GM21619 (cell line): ENCODE data around the gene GLP1R.

Experiments used
- ATAC-seq: cut with Tn5 transposase; IDR thresholded peaks from one replicate; pipeline ENCODE4 v1.9.1; 2021; ENCODE audit not compliant: unreplicated experiment

Gene GLP1R

DNA sequence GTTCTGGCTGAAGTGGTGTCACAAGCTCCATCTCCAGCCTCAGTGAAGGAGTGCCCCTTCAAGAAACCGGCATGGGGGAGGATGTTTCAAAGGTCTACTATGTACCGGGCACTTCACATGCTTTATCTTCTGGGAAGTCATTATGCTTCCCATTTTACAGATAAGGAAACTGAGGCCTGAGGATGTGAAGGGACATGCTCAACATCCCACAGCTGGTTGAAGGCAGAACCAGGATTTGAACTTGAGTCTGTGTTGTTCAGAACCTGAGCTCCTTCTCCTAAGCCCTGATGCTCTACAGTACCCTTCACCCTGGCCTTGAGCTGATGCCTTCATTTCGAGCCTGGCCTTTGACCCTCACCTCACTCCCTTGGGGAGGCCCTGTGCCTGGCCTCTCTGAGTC is 13.0 kb downstream of the GLP1R start:
- no peak for ATAC-seq

DNA sequence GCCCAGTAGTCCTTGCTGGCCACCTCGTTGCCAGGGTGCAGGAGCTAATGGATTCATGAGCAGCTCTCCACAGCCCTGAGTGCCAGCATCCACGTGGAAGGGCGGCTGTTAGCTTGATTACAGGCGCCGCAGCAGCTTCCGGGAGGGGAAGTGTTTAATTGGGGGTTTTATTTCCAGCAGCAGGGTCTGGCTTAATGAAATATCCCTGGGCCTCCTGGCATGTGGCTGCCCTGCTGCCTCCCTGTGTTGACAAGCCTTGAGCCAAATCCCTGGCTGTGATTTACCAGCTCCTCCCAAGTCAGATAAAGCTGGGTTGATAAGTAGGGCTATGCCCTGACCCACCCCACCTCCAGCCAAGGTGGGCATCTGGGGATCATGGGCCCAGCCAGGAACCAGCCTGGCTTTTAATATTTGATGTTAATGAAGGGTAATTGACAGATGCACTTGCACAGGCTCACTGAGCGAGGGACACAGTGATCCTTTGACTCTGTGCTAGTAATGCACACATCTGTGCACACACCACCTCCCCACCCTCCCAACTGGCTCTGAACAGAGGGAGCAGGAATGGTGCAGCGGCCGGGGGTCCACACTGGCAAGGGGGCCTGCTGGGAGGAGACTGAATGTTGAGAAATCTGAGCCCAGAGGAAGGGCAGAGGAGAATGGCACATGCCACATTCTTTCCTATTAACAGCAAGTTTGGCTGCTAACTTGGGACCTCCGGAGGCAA is 13.6 kb downstream of the GLP1R start:
- no peak for ATAC-seq

DNA sequence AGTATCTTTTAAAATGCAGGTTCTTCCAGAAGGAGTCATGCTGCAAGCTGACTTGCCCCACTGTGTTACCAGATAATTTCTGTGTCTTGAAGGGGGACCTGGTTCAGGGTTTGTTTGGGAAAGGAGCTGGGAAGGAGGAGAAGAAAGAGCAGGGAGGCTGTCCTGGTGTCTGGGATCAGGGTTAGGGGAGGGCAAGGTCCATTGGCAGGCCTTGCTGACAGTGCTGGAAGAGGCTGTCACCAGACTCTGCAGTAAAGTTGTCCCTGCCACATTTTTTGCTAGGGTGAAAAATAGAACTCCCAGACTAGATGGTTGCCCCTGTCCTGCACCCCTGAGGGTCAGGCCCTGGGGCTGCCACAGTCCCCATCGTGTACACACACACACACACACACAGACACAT is 14.9 kb downstream of the GLP1R start:
- ATAC-seq = no peak

DNA sequence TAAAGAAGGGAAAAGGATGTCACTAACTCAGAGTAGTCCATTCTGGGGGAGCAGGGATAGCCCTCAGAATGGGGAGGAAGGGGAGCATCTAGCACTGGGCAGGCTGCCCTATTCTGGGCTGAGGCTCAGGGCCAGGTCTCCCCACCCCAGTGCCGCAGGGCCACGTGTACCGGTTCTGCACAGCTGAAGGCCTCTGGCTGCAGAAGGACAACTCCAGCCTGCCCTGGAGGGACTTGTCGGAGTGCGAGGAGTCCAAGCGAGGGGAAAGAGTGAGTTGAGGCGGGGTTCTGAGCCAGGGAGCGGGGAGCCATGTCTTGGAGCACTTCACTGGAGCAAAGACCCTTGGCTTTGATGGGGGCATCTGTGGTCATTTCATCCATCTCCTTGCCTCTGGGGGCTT is 17.0 kb downstream of the GLP1R start:
- no peak for ATAC-seq

DNA sequence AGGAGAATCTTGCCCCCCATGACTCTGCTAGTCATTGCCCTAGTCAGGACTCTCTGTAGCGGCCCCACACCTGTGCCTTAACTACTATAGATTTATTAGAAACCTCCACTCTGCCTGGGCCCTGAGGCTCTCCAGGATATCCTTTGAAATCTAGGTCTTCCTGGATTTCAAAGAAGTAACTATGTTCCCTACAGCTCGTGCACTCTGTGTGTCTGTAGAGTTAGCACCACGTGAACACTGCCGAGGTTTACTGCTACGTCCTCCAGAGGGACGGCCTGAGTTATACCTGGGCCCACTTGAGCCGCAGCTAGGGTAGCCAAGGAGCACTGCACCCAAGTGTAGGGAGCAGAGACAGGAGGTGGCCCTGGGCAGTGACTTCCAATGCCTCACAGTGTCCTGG is 19.8 kb downstream of the GLP1R start:
- ATAC-seq = no peak

DNA sequence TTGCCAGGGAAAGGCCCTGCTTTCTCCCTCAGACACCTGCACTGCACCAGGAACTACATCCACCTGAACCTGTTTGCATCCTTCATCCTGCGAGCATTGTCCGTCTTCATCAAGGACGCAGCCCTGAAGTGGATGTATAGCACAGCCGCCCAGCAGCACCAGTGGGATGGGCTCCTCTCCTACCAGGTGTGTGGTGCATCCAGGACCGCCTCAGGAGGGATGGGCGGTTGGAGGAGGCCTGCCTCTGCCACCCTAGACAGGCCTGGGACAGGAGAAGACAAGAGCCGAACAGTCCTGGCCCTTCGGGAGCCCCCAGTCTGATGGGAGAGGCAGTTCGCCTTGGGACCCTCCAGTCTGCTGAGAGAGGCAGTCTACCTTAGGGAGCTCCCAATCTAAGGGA is 24.2 kb downstream of the GLP1R start:
- no peak for ATAC-seq

DNA sequence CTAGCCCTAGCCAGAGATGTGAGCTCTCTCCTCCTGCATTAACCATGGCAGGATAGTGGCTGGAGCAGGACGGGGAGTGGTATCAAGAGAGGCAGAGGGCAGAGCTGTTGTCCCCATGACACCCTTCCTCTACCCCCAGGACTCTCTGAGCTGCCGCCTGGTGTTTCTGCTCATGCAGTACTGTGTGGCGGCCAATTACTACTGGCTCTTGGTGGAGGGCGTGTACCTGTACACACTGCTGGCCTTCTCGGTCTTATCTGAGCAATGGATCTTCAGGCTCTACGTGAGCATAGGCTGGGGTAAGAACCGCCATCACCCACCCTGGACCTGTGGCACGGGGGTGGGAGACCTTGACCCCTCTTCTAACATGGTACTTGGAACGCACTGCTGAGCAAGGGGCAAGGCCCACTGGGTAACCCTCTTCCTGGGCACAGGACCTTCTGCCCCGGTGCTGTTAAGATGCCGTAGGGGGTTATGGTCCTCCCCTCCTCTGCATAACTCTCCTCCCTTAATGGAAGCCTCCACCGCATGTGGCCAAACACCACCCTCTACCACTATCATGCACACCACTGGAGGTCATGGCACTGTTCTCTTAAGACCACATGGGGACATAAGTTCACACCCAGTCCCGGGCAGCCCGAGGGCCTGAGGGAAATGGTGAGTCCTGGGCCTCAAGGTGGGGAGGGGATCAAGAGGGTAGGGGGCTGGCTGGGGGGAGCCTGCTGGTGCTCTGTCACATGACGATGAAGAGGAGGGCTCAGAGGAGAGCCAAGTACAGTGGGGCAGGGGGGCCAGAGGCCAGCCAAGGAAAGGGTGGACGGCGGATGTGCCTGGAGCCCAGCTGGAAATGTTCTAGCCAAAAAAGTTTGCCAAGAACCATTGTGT is 25.1 kb downstream of the GLP1R start:
- ATAC-seq = no peak

DNA sequence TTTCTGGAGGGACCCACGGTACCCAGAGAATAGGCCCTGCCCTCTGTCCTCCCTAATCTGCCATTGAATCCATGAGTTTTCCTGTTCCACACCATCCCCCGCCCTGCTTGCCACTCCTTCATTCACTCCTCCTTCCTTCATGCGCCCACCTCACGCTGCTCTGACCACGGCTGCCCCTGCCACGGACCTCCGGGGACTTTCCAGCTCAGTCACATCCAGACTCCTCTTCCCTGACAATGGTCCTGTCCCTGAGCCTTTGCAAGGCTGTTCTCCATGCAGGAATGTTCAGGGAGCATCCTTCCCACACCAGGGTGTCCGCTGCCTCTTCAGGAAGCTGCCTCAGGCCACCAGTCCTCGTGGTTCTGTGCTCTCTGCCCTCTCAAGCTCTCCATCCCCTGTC is 25.9 kb downstream of the GLP1R start:
- no peak for ATAC-seq

DNA sequence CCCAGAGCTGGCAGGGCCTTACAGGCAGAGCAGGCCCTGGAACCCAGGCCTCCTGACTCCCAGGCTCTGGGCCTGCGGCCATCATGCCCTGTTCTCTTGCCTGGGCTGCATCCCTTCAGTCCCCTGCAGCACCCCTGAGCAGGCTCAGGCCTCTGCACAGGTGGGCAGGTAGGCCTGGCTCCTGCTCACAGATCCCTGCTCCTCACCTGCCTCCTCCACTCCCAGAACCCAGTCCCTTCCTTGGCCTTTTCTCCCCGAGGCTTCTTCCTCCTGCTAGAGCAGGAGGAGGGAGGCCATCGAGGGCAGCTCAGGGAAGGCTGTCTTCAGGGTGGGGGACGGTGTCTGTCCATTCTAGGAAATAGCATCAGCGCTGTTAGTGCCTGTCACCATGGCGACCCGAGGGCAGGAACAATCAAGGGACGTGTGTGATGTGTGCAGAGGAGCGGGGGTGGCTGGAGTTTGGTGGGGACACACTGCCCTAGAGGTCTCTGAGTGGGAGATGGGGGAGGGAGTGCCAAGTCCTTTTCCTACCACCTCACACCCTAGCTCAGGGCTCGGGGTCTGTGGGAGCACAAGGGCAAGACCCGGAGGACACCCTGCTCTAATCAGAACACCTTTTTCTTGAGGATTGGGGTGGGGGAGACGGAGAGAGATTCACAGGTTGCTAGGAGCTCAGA is 26.6 kb downstream of the GLP1R start:
- ATAC-seq = no peak

DNA sequence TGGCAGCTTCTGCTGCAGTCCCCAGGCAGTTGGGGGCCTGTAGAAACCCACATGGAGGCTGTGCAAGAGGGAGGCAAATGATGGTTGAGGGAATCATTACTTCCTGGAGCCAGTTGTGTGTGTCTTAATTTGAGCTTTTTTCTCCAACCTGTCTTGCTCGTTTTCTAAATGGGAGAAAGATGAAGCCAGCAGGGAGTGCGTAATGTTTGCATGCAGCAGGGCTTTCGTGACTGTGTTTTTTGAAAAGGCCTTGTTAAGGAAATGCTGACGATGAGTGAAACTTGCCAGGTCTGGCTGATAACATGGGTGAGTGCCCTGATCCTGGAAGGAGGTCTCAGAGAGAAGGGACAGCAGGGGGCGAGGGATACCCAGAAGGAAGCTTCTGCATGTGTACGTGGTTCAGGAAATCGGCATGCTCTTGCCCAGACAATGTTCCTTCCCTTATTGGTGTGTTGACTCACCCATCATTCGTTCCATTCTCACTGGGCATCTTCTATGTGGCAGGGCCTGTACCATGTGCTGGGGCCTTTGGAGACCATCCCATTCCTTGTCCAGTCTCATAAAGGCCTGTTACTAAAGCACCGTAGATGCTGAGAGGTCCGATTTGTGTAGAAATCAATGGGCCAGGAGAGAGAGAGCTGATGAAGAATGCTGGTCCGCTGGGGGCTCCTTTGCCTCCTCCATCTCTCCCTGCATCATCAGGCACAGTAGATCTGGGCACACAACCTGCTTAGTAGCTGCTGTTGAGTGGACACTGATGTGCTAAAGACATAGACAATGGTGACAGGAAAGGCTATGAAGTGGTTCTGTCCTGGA is 27.4 kb downstream of the GLP1R start:
- ATAC-seq = no peak

DNA sequence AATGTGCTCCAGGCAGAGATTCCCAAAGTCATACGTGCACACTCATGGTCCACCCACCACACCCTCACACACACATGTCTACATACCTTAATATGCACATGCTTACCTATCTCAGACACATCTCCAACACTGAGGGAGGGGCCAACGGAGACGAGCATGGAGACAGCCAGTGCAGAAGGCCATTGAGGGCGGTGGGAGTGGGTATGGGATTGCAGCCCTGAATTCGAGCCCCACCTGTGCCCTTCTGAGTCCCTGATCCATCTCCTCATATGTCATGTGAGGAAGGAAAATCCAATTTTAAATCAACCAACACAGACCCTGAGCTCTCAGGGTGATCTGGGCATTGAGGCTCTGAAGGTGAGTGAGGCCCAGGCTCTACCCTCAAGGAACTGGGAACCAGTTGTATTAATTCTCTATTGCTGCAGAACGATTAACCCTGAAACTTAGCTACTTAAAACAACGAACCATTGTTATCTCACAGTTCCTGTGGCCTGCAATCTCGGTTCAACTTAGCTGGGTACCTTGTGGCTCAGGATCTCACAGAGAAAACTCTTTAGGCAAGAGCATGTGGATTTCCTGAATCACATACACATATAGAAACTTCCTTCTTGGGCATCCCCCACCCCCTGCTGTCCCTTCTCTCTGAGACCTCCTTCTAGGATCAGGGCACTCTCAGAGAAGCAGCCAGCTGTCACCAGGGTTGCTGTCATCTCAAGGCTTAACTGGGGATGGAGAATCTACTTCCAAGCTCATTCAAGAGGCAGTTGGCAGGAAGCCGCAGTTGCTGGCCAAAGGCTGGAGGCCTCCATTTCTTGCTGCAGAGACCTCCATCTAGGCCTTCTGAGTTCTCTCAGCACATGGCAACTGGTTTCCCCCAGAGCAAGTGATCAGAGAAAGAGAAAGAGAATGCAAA is 28.3 kb downstream of the GLP1R start:
- ATAC-seq = no peak

DNA sequence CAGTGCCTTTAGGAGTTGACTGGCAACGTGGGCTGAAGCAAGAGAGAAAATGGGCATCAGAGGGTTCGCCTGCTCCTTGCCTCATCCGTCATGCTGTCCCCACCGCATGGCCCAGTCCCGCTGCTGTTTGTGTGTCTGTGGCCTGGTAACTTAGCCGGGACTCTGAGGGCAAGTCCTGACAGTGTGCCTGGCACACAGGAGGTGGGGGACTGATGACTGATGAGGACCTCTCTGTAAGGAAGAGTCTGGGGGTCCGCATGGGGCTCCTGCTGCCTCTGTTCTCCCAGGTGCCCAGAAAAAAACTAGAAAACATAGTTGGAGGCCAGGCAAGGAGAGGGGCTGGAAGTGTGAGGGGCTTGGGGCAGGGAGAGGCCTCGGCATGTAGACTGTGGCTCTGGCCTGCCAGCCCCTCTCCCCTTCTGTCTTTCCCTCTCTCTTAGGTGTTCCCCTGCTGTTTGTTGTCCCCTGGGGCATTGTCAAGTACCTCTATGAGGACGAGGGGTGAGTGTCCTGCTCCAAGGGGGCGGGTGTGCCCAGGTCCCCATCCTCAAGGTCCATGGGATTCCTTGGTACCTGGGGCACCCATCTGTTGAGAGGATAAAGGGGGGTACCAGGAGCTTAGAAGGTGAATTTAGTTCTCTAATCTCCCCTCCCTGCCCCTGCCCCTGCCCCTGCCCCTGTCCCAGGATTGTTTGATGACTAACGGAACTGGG is 29.5 kb downstream of the GLP1R start:
- ATAC-seq = no peak

DNA sequence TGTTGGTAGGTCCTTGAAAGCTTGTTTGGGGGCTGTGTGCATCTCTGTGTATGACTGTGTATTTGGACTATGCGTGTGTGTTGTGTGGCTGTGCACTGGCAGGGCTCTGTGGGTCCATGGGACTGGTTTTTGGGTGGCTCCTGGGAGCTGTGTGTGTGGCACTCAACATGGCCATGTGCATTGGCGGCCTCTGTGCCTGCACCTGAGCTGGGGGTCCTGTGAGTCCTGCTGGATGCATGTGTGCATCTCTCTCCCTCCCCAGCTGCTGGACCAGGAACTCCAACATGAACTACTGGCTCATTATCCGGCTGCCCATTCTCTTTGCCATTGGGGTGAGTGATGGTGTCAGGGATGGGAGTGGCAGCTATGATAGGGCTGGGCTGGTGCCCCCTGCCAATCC is 30.1 kb downstream of the GLP1R start:
- ATAC-seq = no peak

DNA sequence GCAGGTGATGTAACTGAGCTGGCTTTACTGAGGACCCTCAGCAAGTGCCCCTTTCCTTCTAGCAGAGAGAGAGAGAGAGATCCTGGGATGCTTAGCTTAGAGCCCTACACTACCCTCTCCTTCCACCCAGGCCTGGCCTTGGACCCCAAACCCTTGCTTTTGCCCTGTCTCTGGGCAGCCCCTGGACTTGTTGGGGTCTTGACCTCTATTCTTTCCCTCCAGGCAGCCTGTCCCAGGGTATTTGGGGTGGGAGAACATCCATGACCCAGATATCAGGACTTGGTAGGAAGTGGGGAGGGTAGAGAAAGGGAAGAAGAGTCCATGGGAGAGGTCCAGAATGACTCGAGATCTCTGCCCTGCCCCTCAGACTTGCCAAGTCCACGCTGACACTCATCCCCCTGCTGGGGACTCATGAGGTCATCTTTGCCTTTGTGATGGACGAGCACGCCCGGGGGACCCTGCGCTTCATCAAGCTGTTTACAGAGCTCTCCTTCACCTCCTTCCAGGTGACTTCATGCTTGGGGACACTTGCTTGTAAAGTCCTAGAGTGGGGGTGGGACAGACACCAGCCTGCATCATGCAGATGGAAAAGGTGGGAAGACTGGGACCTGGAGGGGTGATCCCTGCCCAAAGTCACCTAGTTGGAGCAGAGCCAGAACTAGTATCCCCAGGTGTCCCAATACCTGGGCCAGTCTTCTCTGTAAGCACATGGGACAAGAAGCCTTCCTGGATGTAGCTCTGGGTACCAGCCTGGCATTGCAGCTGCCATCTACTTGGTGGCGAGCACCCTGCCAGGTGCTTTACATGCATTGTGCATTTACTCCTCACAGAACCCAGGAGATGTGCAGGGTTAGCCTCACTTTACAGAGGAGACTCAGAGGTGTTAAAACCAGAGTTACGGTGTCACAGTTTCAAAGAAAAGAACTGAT is 30.9 kb downstream of the GLP1R start:
- ATAC-seq = no peak

DNA sequence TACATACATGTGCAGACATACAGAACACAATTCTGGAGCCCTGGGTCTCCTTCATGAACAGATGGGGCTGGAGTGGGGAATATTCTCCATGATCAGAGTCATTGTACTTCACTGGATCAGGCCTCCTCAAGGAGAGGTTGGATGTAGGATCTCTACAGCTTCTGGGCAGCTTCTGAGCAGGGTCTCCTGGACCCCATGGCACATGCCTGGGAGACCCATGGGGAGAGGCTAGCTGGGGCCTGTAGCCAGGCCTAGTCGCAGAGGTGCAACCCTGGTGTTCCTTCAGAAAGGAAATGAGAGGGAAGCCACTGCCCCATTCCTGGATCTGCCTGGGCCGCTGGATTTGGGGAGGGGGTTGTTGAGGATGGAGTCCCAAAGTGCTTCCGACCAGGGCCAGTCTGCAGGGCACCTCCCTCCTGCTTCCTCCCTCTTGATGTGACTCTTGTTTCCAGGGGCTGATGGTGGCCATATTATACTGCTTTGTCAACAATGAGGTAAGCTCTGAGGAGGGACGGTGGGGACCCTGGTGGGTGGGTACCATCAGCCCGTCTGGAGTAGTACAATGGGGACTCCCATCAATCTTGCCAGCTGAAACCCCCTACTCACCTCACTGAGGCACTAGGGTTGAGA is 31.8 kb downstream of the GLP1R start:
- no peak for ATAC-seq

DNA sequence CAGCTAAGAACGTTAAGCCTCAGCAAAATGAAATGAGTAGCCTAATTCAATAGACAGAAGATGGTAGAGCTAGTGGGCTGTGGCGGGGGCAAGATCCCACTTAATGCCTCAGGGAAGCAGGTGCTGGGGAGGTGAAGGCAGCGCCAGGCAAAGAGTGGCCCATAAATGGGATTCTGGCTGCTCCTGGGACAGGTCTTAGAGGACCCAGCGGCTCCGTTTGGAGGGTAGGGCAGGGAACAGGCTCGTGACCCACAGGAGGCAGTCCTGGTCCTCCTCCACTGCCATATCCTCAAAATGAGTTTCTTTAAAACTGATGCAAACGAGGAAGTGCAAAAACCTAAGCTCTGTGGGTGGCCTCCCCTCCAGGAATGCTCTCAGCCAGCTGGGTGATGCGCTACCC is 33.7 kb downstream of the GLP1R start:
- ATAC-seq = no peak

DNA sequence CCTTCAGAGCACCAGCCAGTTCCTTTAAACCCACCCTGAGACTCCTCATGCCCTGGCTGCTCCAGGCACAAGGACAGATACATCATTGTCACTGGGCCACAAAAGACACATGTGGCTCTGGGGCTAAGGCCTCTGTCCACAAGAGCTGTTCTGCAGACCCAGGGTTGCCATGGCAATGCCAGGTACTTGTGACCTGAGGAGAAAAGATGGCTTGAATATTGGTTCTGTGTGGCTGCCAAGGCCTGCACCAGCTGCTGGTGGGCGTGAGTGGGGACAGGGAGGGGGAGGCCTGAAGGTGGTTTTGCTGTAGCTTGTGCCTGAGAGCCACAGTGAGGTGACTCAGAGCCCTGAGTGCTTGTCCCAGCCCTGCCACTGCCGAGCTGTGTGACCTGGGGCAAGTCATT is 34.7 kb downstream of the GLP1R start:
- no peak for ATAC-seq

DNA sequence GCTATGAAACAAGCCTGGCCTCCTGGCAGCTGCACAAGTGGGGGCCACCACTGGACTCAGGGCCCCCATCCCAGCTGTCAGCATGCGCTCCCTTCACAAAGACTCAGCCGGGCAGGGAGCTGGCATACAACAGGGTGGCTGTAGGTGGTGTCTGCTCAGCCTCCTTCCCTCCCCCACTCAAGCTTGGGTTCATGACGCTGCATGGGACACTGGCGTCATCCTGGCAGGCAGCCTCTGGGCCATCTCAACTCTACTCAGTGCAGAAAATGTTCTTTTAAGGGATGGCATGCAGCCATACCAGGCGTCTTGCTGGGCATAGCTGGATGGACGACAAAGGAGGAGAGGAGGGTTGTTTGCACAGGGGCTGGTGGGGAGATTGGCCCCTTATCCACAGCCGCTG is 35.9 kb downstream of the GLP1R start:
- ATAC-seq = no peak
